IMR-90 (cell line): ENCODE results near the gene ATP1B1. TPM values are rescaled to one million over a fixed set of nuclear protein-coding genes. Genes with fewer than 3 reads are reported as not detected.
A peak's percentile ranks its signal among the peaks of the same experiment; 100 is the strongest.

Experiments
- ATAC-seq: fragments of 200-7000 bp; cut with Tn5 transposase; 2 replicates; pipeline ENCODE4 v1.9.1; 2020; ENCODE audit warnings: low read depth, mild to moderate bottlenecking, moderate library complexity
- BruUV-seq: library from RNA; stranded (reverse); fragments of 400-500 nt; replicated peaks from 2 replicates; lab custom pipeline; 2021; lab: Mats Ljungman, UMichigan
- CTCF ChIA-PET: fragments of 300-600 bp; formaldehyde crosslinking; extraction: SDS; loops from one replicate; lab custom pipeline; 2021; ENCODE audit warnings: antibody characterized with exemption; lab: Yijun Ruan, JAX
- POLR2A ChIA-PET: fragments of 300-600 bp; sonication (Branson Sonifier 250); formaldehyde crosslinking; loops from one replicate; lab custom pipeline; 2022; ENCODE audit warnings: antibody characterized with exemption; ENCODE audit not compliant: unreplicated experiment; lab: Charles Lee
- DNase-seq: peaks from one replicate; pipeline ENCODE4 v3.0.0; 2013
- H2AFZ ChIP-seq: replicated peaks from 2 replicates; pipeline ENCODE3; 2013; ENCODE audit warnings: low read length, mild to moderate bottlenecking; ENCODE audit not compliant: poor library complexity
- H2AK5ac ChIP-seq: 2 replicates; pipeline ENCODE4 v1.6.1; 2013; ENCODE audit warnings: low read depth, low read length, inconsistent platforms
- H2AK9ac ChIP-seq: replicated peaks from 2 replicates; pipeline ENCODE3; 2013; ENCODE audit warnings: mild to moderate bottlenecking, low read depth, low read length, moderate library complexity; ENCODE audit not compliant: poor library complexity
- H2BK120ac ChIP-seq: 2 replicates; pipeline ENCODE4 v1.6.1; 2013; ENCODE audit warnings: low read depth, low read length, inconsistent platforms
- H2BK15ac ChIP-seq: 3 replicates; pipeline ENCODE4 v1.6.1; 2013; ENCODE audit warnings: low read depth, low read length, inconsistent platforms
- H2BK20ac ChIP-seq: 2 replicates; pipeline ENCODE4 v1.6.1; 2013; ENCODE audit warnings: low read depth, mild to moderate bottlenecking, inconsistent platforms, low read length, moderate library complexity
- H2BK5ac ChIP-seq: 2 replicates; pipeline ENCODE4 v1.6.1; 2013; ENCODE audit warnings: mild to moderate bottlenecking, low read depth, low read length, inconsistent platforms; ENCODE audit not compliant: poor library complexity, severe bottlenecking
- H3K14ac ChIP-seq: replicated peaks from 2 replicates; pipeline ENCODE4 v1.6.1; 2013; ENCODE audit warnings: low read depth, low read length, inconsistent platforms
- H3K18ac ChIP-seq: 2 replicates; pipeline ENCODE4 v1.6.1; 2013; ENCODE audit warnings: low read depth, low read length, control low read depth
- H3K23ac ChIP-seq: 2 replicates; pipeline ENCODE4 v1.6.1; 2013; ENCODE audit warnings: low read depth, low read length, inconsistent platforms
- H3K27ac ChIP-seq: 2 replicates; pipeline ENCODE4 v1.5.1; 2013; ENCODE audit warnings: mild to moderate bottlenecking, control low read depth, low read length; ENCODE audit not compliant: insufficient read depth
- H3K27me3 ChIP-seq: 2 replicates; pipeline ENCODE4 v1.6.1; 2013; ENCODE audit warnings: low read length; ENCODE audit not compliant: control insufficient read depth, insufficient read depth
- H3K36me3 ChIP-seq: 2 replicates; pipeline ENCODE4 v1.6.1; 2013; ENCODE audit warnings: low read length, mixed read lengths; ENCODE audit not compliant: control insufficient read depth, insufficient read depth
- H3K4ac ChIP-seq: 2 replicates; pipeline ENCODE4 v1.6.1; 2013; ENCODE audit warnings: low read depth, low read length, inconsistent platforms
- H3K4me1 ChIP-seq: 2 replicates; pipeline ENCODE4 v1.6.1; 2013; ENCODE audit warnings: low read length, mixed read lengths; ENCODE audit not compliant: control insufficient read depth, insufficient read depth
- H3K4me2 ChIP-seq: 2 replicates; pipeline ENCODE4 v1.6.1; 2013; ENCODE audit warnings: low read depth, mild to moderate bottlenecking, control low read depth, low read length, moderate library complexity
- H3K4me3 ChIP-seq: 2 replicates; pipeline ENCODE4 v1.5.1; 2013; ENCODE audit warnings: low read depth, mild to moderate bottlenecking, control low read depth, low read length, moderate library complexity; ENCODE audit not compliant: insufficient read depth
- H3K56ac ChIP-seq: 2 replicates; pipeline ENCODE4 v1.6.1; 2013; ENCODE audit warnings: low read length, inconsistent platforms; ENCODE audit not compliant: insufficient read depth; ENCODE audit errors: extremely low read depth
- H3K79me1 ChIP-seq, 2 experiments: 2 replicates each; pipeline ENCODE4 v1.6.1; 2013; ENCODE audit warnings: low read length in 2 of 2, inconsistent platforms in 1 of 2, low read depth in 1 of 2
- H3K9ac ChIP-seq: 2 replicates; pipeline ENCODE4 v1.6.1; 2013; ENCODE audit warnings: low read depth, low read length, control low read depth
- H3K9me1 ChIP-seq: 2 replicates; pipeline ENCODE4 v1.6.1; 2013; ENCODE audit warnings: low read length, inconsistent platforms; ENCODE audit not compliant: insufficient read depth
- H3K9me3 ChIP-seq: 2 replicates; pipeline ENCODE4 v1.6.1; 2013; ENCODE audit warnings: low read length; ENCODE audit not compliant: control insufficient read depth, insufficient read depth
- H4K20me1 ChIP-seq: 2 replicates; pipeline ENCODE4 v1.6.1; 2013; ENCODE audit warnings: low read length, inconsistent platforms; ENCODE audit not compliant: insufficient read depth
- H4K5ac ChIP-seq: 2 replicates; pipeline ENCODE4 v1.6.1; 2013; ENCODE audit warnings: mild to moderate bottlenecking, low read depth, low read length, control low read depth
- H4K8ac ChIP-seq, 2 experiments: 2 replicates each; pipeline ENCODE4 v1.6.1; 2013; ENCODE audit warnings: low read depth in 2 of 2, low read length in 2 of 2, control low read depth in 1 of 2, inconsistent platforms in 1 of 2
- H4K91ac ChIP-seq: 2 replicates; pipeline ENCODE4 v1.6.1; 2013; ENCODE audit warnings: low read depth, low read length, inconsistent platforms; ENCODE audit not compliant: insufficient read depth
- BHLHE40 ChIP-seq: fragments of 150-350 bp; IDR thresholded peaks from 2 replicates; pipeline ENCODE4 v1.6.1; 2016; ENCODE audit warnings: mild to moderate bottlenecking, low read depth, low read length
- CEBPB ChIP-seq: IDR thresholded peaks from 2 replicates; pipeline ENCODE4 v1.6.1; 2012; ENCODE audit warnings: low read depth, low read length, improper control_type of control experiment
- CHD1 ChIP-seq: IDR thresholded peaks from 2 replicates; pipeline ENCODE4 v1.6.1; 2012; ENCODE audit warnings: low read depth, low read length, improper control_type of control experiment
- CTCF ChIP-seq: conservative IDR thresholded peaks from 2 replicates; pipeline ENCODE4 v1.5.1; 2012; ENCODE audit warnings: mild to moderate bottlenecking, low read depth, low read length, improper control_type of control experiment
- ELK1 ChIP-seq: fragments of 150-350 bp; IDR thresholded peaks from 2 replicates; pipeline ENCODE4 v1.6.1; 2016; ENCODE audit warnings: low read depth, mild to moderate bottlenecking, low read length, moderate library complexity, borderline replicate concordance
- FOS ChIP-seq: fragments of 150-350 bp; IDR thresholded peaks from 2 replicates; pipeline ENCODE4 v1.6.1; 2016; ENCODE audit warnings: low read depth, low read length
- MAFK ChIP-seq: IDR thresholded peaks from 2 replicates; pipeline ENCODE4 v1.6.1; 2012; ENCODE audit warnings: low read depth, low read length, improper control_type of control experiment
- MAZ ChIP-seq: IDR thresholded peaks from 2 replicates; pipeline ENCODE4 v1.6.1; 2012; ENCODE audit warnings: low read depth, mild to moderate bottlenecking, low read length, improper control_type of control experiment, moderate library complexity, borderline replicate concordance
- MXI1 ChIP-seq: IDR thresholded peaks from 2 replicates; pipeline ENCODE4 v1.6.1; 2012; ENCODE audit warnings: low read depth, mild to moderate bottlenecking, low read length, moderate library complexity, borderline replicate concordance
- NFE2L2 ChIP-seq: fragments of 150-350 bp; IDR thresholded peaks from 2 replicates; pipeline ENCODE4 v1.6.1; 2016; ENCODE audit warnings: low read depth, mild to moderate bottlenecking, low read length
- POLR2A ChIP-seq: IDR thresholded peaks from 2 replicates; pipeline ENCODE4 v1.6.1; 2012; ENCODE audit warnings: mild to moderate bottlenecking, low read depth, low read length
- RAD21 ChIP-seq: IDR thresholded peaks from 2 replicates; pipeline ENCODE4 v1.6.1; 2012; ENCODE audit warnings: low read length, improper control_type of control experiment
- RCOR1 ChIP-seq: IDR thresholded peaks from 2 replicates; pipeline ENCODE4 v1.6.1; 2012; ENCODE audit warnings: mild to moderate bottlenecking, low read length, improper control_type of control experiment; ENCODE audit not compliant: insufficient replicate concordance
- RFX5 ChIP-seq: IDR thresholded peaks from 2 replicates; pipeline ENCODE4 v1.8.0; 2012; ENCODE audit warnings: low read depth, mild to moderate bottlenecking, low read length, moderate library complexity
- SMC3 ChIP-seq: fragments of 150-350 bp; IDR thresholded peaks from 2 replicates; pipeline ENCODE4 v1.6.1; 2016; ENCODE audit warnings: low read depth, mild to moderate bottlenecking, antibody characterized with exemption, low read length, moderate library complexity
- USF2 ChIP-seq: fragments of 150-350 bp; IDR thresholded peaks from 2 replicates; pipeline ENCODE4 v1.6.1; 2017; ENCODE audit warnings: mild to moderate bottlenecking, antibody characterized with exemption, low read length, low read depth
- WGBS, 2 experiments: methylation state at CpG; one replicate each; pipeline versions ENCODE4 v1.1.5 to v1.1.7; 2013; ENCODE audit warnings: missing lambda C conversion rate in 2 of 2; ENCODE audit not compliant: insufficient read length in 1 of 2; ENCODE audit errors: extremely low coverage in 2 of 2; 5-methylcytosine and 5-hydroxymethylcytosine counted together
- dilution Hi-C: fragments of 300-500 bp; cut with HindIII; formaldehyde crosslinking; loops from one replicate; pipeline ENCODE4 v1.14.3; 2018; ENCODE audit warnings: low sequenced_read_pairs; ENCODE audit not compliant: unreplicated experiment
- in situ Hi-C: fragments of 300-500 bp; cut with MboI; formaldehyde crosslinking; loops from 3 replicates; pipeline ENCODE4 v1.14.3; 2019; ENCODE audit warnings: low sequenced_read_pairs, inconsistent platforms, mixed read lengths
- intact Hi-C: fragments of 100-400 bp; cut with micrococcal nuclease; formaldehyde crosslinking; loops from 2 replicates; pipeline ENCODE4 v1.10.0; 2022
- polyA plus RNA-seq, 3 experiments: library from polyadenylated mRNA; depleted of rRNA; stranded (reverse); fragments of >200 nt; gene quantifications; 2 replicates each; pipeline ENCODE4 v1.2.3, GENCODE V29; 2012; ENCODE audit warnings: low replicate concordance in 1 of 3
- total RNA-seq: library from RNA; depleted of rRNA; stranded (reverse); fragments of >200 nt; gene quantifications from 2 replicates; pipeline ENCODE4 v1.2.3, GENCODE V29; 2012

The ATP1B1 gene
- total and polyA plus RNA-seq, 2 of the 4 experiments (the other 2 are of a cell fraction): 14.5 to 22.1 TPM

- DNase-seq (peak; percentile 52), ATAC-seq (peak; percentile 29; the same call in 1 of the 2 replicates)
- Histone ChIP-seq H3K18ac (no peak overlapping the region), H3K4me2 (no peak overlapping the region), H4K8ac (no peak overlapping the region), H3K79me1 (no peaks in the 10 kb centered on the region), H4K91ac (no peak overlapping the region), H4K5ac (no peak overlapping the region), H3K23ac (no peak overlapping the region), H2BK20ac (no peak overlapping the region), H2AK9ac (no peak overlapping the region), H3K56ac (no peak overlapping the region), H2BK5ac (no peak overlapping the region), H3K27me3 (no peaks in the 10 kb centered on the region), H2BK15ac (no peak overlapping the region), H3K4ac (no peak overlapping the region), H3K9me3 (no peaks in the 10 kb centered on the region), H3K27ac (no peak overlapping the region), H3K9me1 (no peaks in the 10 kb centered on the region), H2BK120ac (no peak overlapping the region), H3K4me1 (no peaks in the 10 kb centered on the region), H3K36me3 (no peaks in the 10 kb centered on the region; the same call in 1 of the 2 replicates), H3K4me3 (no peak overlapping the region), H2AK5ac (no peak overlapping the region), H4K20me1 (no peaks in the 10 kb centered on the region), H2AFZ (no peak overlapping the region), H3K14ac (no peak overlapping the region), H3K9ac (no peak overlapping the region)
- WGBS, 2 experiments: no CpG with 5 or more reads among the region's 3 CpGs
- CTCF ChIA-PET: no interaction called here
- POLR2A ChIA-PET: no interaction called here
- no peak for TF ChIP-seq NFE2L2
- no peak for TF ChIP-seq CEBPB
- no peak for TF ChIP-seq MAZ
- TF ChIP-seq USF2: no peak
- TF ChIP-seq FOS: no peak
- no peak for TF ChIP-seq RAD21
- no peak for TF ChIP-seq POLR2A
- TF ChIP-seq SMC3: no peak
- TF ChIP-seq BHLHE40: no peak
- no peak for TF ChIP-seq CHD1
- no peak for TF ChIP-seq RFX5
- no peak for TF ChIP-seq MXI1
- no peak for TF ChIP-seq ELK1
- no peak for TF ChIP-seq MAFK
- TF ChIP-seq CTCF: no peak
- TF ChIP-seq RCOR1: no peak
- dilution Hi-C loops (no loop called here), in situ Hi-C loops (no loop called here), intact Hi-C loops (no loop called here)
- no TSS peak for BruUV-seq
These were observed 54.5 kb downstream of the ATP1B1 start for GRCh38 chr1:169160845-169161495.
